HepG2 (cell line): Measurements from ENCODE around the gene DQX1. TPM values are rescaled to one million over a fixed set of nuclear protein-coding genes. Genes with fewer than 3 reads are reported as not detected.
A peak's percentile ranks its signal among the peaks of the same experiment; 100 is the strongest.

Experiments
- BCL6 ChIP-seq: IDR thresholded peaks from 2 replicates; pipeline ENCODE4 v1.6.1; 2016; ENCODE audit warnings: missing genetic modification reagents, missing compliant biosample characterization
- CAMTA2 ChIP-seq: sonication (generic); formaldehyde crosslinking; IDR thresholded peaks from 2 replicates; pipeline ENCODE4 v1.4.0; 2020; ENCODE audit warnings: mild to moderate bottlenecking, missing genetic modification reagents, borderline replicate concordance
- CREB1 ChIP-seq, 2 experiments: fragments of 450-650 bp in 1 of 2; IDR thresholded peaks; 2 replicates each; pipeline ENCODE4 v1.6.1; 2016 to 2017; ENCODE audit warnings: control low read depth in 1 of 2, mild to moderate bottlenecking in 1 of 2, missing compliant biosample characterization in 1 of 2, missing genetic modification characterization in 1 of 2
- MIXL1 ChIP-seq: IDR thresholded peaks from 2 replicates; pipeline ENCODE4 v1.6.1; 2016
- SAFB2 ChIP-seq: sonication (generic); formaldehyde crosslinking; IDR thresholded peaks from 2 replicates; pipeline ENCODE4 v1.5.1; 2020; ENCODE audit warnings: missing genetic modification reagents, low read depth, mild to moderate bottlenecking, borderline replicate concordance
- SRF ChIP-seq: IDR thresholded peaks from 2 replicates; pipeline ENCODE4 v1.6.1; 2011; ENCODE audit warnings: mild to moderate bottlenecking, low read depth, low read length, moderate library complexity
- SRSF4 ChIP-seq: fragments of 200-400 bp; formaldehyde crosslinking; IDR thresholded peaks from one replicate; pipeline ENCODE4 v1.6.1; 2018; ENCODE audit warnings: mild to moderate bottlenecking, low read depth, low read length, moderate library complexity; ENCODE audit not compliant: poor library complexity, severe bottlenecking
- ZBTB20 ChIP-seq: sonication (generic); formaldehyde crosslinking; IDR thresholded peaks from 2 replicates; pipeline ENCODE4 v1.8.1; 2023; ENCODE audit warnings: missing genetic modification reagents, low read depth, mild to moderate bottlenecking, borderline replicate concordance
- ZNF318 ChIP-seq: sonication (generic); formaldehyde crosslinking; IDR thresholded peaks from 2 replicates; pipeline ENCODE4 v1.4.0; 2020; ENCODE audit warnings: mild to moderate bottlenecking, missing genetic modification reagents
- ZNF543 ChIP-seq: sonication (generic); formaldehyde crosslinking; IDR thresholded peaks from 2 replicates; pipeline ENCODE4 v1.4.0; 2020; ENCODE audit warnings: mild to moderate bottlenecking, missing genetic modification reagents
- ZNF577 ChIP-seq: sonication (generic); formaldehyde crosslinking; IDR thresholded peaks from 2 replicates; pipeline ENCODE4 v1.4.0; 2020; ENCODE audit warnings: mild to moderate bottlenecking, low read depth, missing genetic modification reagents, borderline replicate concordance
- ZNF816 ChIP-seq: sonication (generic); formaldehyde crosslinking; IDR thresholded peaks from 2 replicates; pipeline ENCODE4 v1.8.0; 2022; ENCODE audit warnings: missing genetic modification reagents, mild to moderate bottlenecking, borderline replicate concordance
- polyA plus RNA-seq, 8 experiments: library from polyadenylated mRNA; depleted of rRNA in 3 of 8; stranded (reverse) in 7 of 8; unstranded in 1 of 8; fragments of >200 nt; fragmentation: Illumina TruSeq in 4 of 8; extraction: Trizol in 4 of 8; gene quantifications; 2 replicates each; pipeline versions ENCODE4 v1.2.1 to v1.2.3, GENCODE V29; 2011 to 2016; ENCODE audit warnings: low read depth in 4 of 8, missing spikeins in 1 of 8, mixed read lengths in 1 of 8; ENCODE audit not compliant: insufficient read depth in 1 of 8
- total RNA-seq, 5 experiments: library from RNA; depleted of rRNA; stranded (reverse); fragments of >200 nt; fragmentation: Illumina TruSeq; extraction: Trizol; gene quantifications; 2 replicates each; pipeline ENCODE4 v1.2.3, GENCODE V29; 2016; ENCODE audit warnings: low read depth in 1 of 5
- TF ChIP-seq, protein P1 (sequence below): sonication (generic); formaldehyde crosslinking; IDR thresholded peaks from 2 replicates; pipeline ENCODE4 v1.4.0; 2020; ENCODE audit warnings: missing genetic modification reagents, borderline replicate concordance
- TF ChIP-seq, protein P2 (sequence below): sonication (generic); formaldehyde crosslinking; IDR thresholded peaks from 2 replicates; pipeline ENCODE4 v1.4.0; 2020; ENCODE audit warnings: missing genetic modification reagents

Gene DQX1
- total and polyA plus RNA-seq, 2 of the 13 experiments (the other 11 are each of a cell fraction or from before 2014, with no cell fraction given), result 27.6 to 89.8 TPM

- TF ChIP-seq ZNF318 (no peak), ZNF577 (CRISPR knock-in tag) (no peak), BCL6 (CRISPR knock-in tag) (0 out of 2 replicates have a peak, but pooled peaks have one; percentile 13), SRSF4 (no peak), CREB1 (IDR thresholded peaks at IDR 0.05) (no peak), CREB1 (CRISPR knock-in tag; IDR thresholded peaks at IDR 0.05) (no peak), ZNF543 (CRISPR knock-in tag) (no peak), ZNF816 (CRISPR knock-in tag) (no peak), MIXL1 (CRISPR knock-in tag) (no peak), CAMTA2 (CRISPR knock-in tag) (no peak), SRF (no peak), ZBTB20 (0 out of 2 replicates have a peak, but pooled peaks have one; percentile 44), SAFB2 (CRISPR knock-in tag) (no peak)
- TF ChIP-seq, protein P1, sequence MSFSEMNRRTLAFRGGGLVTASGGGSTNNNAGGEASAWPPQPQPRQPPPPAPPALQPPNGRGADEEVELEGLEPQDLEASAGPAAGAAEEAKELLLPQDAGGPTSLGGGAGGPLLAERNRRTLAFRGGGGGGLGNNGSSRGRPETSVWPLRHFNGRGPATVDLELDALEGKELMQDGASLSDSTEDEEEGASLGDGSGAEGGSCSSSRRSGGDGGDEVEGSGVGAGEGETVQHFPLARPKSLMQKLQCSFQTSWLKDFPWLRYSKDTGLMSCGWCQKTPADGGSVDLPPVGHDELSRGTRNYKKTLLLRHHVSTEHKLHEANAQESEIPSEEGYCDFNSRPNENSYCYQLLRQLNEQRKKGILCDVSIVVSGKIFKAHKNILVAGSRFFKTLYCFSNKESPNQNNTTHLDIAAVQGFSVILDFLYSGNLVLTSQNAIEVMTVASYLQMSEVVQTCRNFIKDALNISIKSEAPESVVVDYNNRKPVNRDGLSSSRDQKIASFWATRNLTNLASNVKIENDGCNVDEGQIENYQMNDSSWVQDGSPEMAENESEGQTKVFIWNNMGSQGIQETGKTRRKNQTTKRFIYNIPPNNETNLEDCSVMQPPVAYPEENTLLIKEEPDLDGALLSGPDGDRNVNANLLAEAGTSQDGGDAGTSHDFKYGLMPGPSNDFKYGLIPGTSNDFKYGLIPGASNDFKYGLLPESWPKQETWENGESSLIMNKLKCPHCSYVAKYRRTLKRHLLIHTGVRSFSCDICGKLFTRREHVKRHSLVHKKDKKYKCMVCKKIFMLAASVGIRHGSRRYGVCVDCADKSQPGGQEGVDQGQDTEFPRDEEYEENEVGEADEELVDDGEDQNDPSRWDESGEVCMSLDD (CRISPR knock-in tag), result no peak
- TF ChIP-seq, protein P2, sequence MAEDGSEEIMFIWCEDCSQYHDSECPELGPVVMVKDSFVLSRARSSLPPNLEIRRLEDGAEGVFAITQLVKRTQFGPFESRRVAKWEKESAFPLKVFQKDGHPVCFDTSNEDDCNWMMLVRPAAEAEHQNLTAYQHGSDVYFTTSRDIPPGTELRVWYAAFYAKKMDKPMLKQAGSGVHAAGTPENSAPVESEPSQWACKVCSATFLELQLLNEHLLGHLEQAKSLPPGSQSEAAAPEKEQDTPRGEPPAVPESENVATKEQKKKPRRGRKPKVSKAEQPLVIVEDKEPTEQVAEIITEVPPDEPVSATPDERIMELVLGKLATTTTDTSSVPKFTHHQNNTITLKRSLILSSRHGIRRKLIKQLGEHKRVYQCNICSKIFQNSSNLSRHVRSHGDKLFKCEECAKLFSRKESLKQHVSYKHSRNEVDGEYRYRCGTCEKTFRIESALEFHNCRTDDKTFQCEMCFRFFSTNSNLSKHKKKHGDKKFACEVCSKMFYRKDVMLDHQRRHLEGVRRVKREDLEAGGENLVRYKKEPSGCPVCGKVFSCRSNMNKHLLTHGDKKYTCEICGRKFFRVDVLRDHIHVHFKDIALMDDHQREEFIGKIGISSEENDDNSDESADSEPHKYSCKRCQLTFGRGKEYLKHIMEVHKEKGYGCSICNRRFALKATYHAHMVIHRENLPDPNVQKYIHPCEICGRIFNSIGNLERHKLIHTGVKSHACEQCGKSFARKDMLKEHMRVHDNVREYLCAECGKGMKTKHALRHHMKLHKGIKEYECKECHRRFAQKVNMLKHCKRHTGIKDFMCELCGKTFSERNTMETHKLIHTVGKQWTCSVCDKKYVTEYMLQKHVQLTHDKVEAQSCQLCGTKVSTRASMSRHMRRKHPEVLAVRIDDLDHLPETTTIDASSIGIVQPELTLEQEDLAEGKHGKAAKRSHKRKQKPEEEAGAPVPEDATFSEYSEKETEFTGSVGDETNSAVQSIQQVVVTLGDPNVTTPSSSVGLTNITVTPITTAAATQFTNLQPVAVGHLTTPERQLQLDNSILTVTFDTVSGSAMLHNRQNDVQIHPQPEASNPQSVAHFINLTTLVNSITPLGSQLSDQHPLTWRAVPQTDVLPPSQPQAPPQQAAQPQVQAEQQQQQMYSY (CRISPR knock-in tag), result no peak
Measured at GRCh38 chr2:74499267-74499939, 26.6 kb downstream of the DQX1 start, which contains the start of gene LBX2 (continued).
